RKO (cell line): ENCODE measurements around the gene NEURL1B.
"Not testable (repeated sequence)": the region's sequence is repeated elsewhere in the genome, so short reads cannot be mapped to it uniquely, and the experiment has no call there.

ENCODE experiments used
- DNase-seq: peaks from one replicate; pipeline ENCODE4 v3.0.0-alpha.2; 2016; ENCODE audit warnings: low spot score

Gene NEURL1B

GRCh38 chr5:172640822-172641358, at the start of gene NEURL1B:
Gene NEURL1B, plus strand, starts transcription at chr5:172641263. Its CDS starts 144 bp downstream, at chr5:172641407.
- peak; percentile 67 for DNase-seq

- no peak for DNase-seq
Measured at GRCh38 chr5:172591636-172592035, 49.4 kb upstream of the NEURL1B start.

- no peak for DNase-seq
Measured at GRCh38 chr5:172592881-172593280, 48.2 kb upstream of the NEURL1B start.

GRCh38 chr5:172593306-172593705, 47.8 kb upstream of the NEURL1B start:
- no peak for DNase-seq

DNA sequence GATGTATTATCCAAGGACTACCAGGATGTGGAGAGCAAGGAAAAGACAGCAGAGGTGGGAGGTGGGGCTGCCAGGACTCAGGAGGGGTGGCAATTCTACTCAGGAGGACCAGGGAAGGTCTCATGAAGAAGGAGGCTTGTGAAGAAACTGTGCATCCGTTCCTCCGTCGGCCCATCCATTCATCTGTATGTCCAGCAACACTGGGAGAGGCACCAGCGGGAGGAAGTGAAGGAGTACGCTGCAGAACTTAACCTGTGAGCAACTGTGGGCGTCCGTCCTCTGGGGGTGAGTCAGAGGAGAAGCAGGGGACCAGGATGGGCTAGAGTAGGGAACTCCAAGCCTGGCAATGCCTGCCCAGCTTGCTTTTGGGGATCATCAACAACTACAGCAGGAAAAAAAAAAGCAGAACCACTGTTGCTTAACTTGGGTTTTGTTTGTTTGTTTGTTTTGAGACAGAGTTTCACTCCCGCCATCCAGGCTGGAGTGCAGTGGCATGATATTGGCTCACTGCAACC, 47.3 kb upstream of the NEURL1B start:
- DNase-seq: no peak

- DNase-seq: no peak
Measured at GRCh38 chr5:172594431-172594830, 46.6 kb upstream of the NEURL1B start.

- no peak for DNase-seq
Measured at GRCh38 chr5:172594867-172595466, 46.1 kb upstream of the NEURL1B start.

- no peak for DNase-seq
Measured at GRCh38 chr5:172595596-172596455, 45.2 kb upstream of the NEURL1B start.

DNA sequence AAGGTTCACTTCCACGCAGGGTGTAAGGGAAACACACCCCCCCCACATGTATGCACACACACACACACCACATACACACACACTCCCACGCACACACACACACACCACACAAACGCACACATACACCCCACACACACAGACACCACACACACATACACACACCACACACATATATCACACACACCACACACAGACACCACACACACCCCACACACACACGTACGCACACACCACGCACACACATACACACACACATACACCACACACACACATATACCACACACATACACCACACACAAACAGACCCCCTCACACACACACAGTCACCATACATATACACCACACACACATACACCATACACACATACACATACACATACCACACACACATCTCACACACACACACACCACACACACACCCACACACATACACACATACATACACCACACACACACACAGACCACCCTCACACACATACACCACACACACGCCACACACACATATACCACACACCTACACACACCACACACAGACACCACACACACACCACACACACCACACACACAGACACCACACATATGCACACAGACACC, 44.3 kb upstream of the NEURL1B start:
- no peak for DNase-seq

GRCh38 chr5:172597755-172598155, 43.3 kb upstream of the NEURL1B start:
- no peak for DNase-seq

DNA sequence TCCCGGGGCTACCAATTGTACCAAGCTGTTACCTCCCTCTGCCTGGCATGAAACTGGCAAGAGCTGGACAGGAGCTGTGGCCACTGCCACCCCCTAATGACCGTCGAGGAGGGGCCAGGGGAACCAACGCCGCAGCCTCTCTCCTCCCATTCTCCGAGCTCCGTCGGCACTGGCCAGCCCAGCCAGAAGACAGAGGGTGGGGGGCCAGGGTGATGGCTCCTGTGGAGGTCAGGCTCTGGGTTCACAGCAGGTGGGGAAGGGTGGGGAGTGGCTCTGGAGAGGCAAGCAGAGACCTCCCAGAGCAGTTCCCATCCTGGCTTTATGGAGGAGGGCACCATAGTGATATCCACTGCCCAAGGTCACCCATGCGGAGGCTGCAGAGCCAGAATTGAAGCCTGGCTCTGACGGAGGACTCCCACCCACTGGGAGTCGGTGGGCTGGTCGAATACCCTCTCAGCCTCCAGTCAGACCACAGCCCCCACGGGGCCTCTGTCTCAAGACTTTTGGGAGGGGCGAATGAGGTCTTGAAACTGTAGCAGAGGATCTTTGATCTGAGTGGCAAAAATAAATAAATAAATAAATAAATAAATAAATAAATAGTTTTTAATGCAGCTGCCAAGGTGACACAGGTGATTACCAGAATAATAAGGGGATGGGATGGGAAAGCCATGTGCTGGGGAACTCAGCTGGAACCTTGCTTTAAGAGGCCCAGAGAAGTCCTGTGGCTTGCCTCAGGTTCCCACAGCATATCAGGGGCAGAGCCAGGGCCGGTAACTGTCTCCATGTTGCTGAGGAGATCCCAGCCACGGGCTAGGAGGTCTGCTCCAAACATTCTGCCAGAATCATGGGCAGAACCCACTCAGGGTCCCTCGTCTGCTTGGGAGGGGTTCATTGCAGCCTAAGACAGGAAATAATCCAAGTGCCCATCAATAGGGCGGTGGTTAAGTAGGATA, 42.5 kb upstream of the NEURL1B start:
- DNase-seq: no peak

GRCh38 chr5:172599204-172599567, 41.9 kb upstream of the NEURL1B start:
- DNase-seq: no peak

GRCh38 chr5:172600571-172600970, 40.5 kb upstream of the NEURL1B start:
- no peak for DNase-seq

DNA sequence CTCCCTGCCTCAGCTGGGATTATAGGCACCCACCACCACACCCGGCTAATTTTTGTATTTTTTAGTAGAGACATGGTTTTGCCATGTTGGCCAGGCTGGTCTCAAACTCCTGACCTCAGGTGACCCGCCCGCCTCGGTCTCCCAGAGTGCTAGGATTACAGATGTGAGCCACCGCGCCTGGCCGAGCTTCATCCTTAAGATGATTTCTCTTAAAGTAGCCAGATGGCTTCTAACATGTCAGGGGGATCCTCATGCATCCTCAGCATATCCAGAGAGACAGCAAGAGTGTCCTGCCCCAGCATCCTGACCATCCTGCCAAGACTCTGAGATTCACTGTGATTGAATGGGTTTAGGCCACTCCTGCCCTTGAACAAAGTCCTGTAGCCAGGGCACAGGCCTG, 39.5 kb upstream of the NEURL1B start:
- DNase-seq: not testable (repeated sequence)

GRCh38 chr5:172602783-172603231, 38.3 kb upstream of the NEURL1B start:
- no peak for DNase-seq

DNA sequence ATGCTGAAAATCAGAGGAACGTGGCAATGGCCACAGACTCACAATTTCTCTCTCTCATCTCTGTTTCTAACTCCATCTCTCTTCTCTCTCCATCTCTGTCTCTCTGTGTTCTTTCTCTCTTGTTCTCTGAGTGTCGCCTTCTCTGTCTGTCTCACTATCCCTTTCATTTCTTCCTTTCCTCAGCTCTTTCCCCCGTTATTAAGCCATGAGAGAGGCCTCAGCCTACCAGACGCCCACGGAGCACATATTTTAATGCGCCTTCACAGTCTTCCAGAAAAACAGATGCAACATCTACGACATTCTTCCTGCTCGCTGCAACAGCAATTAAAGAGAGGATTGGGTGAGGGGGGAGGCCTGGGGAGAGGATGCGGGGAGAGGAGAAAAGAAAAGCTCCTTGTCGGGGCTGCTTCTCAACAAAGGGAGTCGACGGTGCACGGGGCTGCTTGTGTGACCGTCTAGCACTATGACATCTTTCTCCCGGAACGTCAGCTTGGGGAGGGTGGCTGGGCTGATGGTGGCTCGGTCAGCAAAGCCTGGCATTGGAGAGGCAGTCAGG, 37.7 kb upstream of the NEURL1B start:
- no peak for DNase-seq

DNA sequence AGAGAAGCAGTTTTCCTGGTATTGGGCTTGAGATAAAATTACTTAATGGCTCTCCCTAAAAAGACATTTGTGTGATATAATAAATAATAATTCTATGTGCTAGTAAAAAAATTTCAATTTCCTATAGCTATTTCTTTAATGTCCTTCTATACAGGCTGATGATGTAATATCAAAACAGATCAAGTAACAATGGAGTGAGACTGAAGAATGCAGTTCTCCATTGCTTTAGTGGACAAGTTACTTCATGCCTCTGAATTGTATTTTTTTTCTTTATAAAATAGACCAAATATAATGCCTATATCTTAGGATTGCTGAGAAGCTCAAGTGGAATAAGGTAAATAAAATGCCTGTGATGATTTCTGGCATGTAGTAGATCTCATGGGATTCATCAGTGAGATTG, 35.6 kb upstream of the NEURL1B start:
- no peak for DNase-seq

DNA sequence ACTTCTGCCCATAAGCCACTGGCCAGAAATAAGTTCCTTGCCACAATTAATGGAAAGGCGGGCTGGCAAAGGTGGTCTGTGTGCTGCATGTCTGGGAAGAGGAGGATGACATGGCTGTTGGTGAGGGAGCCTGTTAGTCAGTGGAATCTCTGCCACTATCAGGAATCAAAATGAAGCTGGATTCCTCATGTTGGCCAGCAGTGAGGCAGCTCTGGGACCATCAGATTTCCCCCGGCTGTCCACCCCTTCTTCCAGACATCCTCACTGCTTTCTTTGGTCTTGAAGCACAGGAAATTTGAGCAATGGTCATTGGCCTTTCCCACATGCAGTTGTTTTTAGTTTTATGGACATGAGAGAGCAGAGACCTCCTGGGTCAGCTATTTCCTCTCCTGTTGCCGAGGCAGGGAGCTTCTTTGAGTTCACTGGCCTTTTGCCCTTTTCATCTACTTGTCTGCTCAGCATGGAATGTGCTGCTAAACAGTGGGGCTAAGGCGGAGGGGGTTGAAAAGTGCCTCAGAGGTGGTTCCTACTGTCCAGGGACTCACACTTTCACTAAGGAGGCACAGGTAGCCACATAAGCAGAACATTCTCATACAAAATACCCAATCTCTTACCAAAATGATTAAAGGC, 34.8 kb upstream of the NEURL1B start:
- no peak for DNase-seq

- no peak for DNase-seq
Measured at GRCh38 chr5:172607213-172607793, 33.8 kb upstream of the NEURL1B start.

- DNase-seq: no peak
Measured at GRCh38 chr5:172608773-172609172, 32.3 kb upstream of the NEURL1B start.
